Progenitor cell of endocrine pancreas (in vitro differentiated cells): ENCODE results near the gene PAX2. TPM values are rescaled to one million over a fixed set of nuclear protein-coding genes. Genes with fewer than 3 reads are reported as not detected.

Experiments used
- DNase-seq: peaks from one replicate; pipeline ENCODE4 v3.0.0; 2021; ENCODE audit warnings: low spot score; ENCODE audit not compliant: unreplicated experiment
- H3K27ac Mint-ChIP-seq: 2 replicates; pipeline ENCODE4 v1.8.0; 2021; ENCODE audit warnings: mild to moderate bottlenecking, moderate library complexity, mixed read lengths
- H3K27me3 Mint-ChIP-seq: 2 replicates; pipeline ENCODE4 v1.8.0; 2021; ENCODE audit warnings: mixed read lengths
- H3K36me3 Mint-ChIP-seq: 2 replicates; pipeline ENCODE4 v1.8.0; 2022; ENCODE audit warnings: mixed read lengths; ENCODE audit not compliant: insufficient read depth
- H3K4me1 Mint-ChIP-seq: 2 replicates; pipeline ENCODE4 v1.8.0; 2021; ENCODE audit warnings: low read depth, mixed read lengths
- H3K4me3 Mint-ChIP-seq: 2 replicates; pipeline ENCODE4 v1.8.0; 2021; ENCODE audit warnings: low read depth, mild to moderate bottlenecking, moderate library complexity, mixed read lengths
- H3K9me3 Mint-ChIP-seq: 2 replicates; pipeline ENCODE4 v1.8.0; 2021; ENCODE audit warnings: low read depth, mixed read lengths
- CTCF ChIP-seq: fragments of 200-600 bp; sonication (generic); IDR thresholded peaks from one replicate; pipeline ENCODE4 v1.5.0; 2021; ENCODE audit warnings: antibody characterized with exemption, mild to moderate bottlenecking; ENCODE audit not compliant: unreplicated experiment
- total RNA-seq: library from RNA; stranded (reverse); gene quantifications from 2 replicates; pipeline ENCODE4 v1.2.1, GENCODE V29; 2021

Gene PAX2
- total RNA-seq, 1 donor from 2014 or later, result not detected

- H3K36me3 Mint-ChIP-seq, result no peaks in the 10 kb centered on the region
- no peaks in the 10 kb centered on the region for H3K4me1 Mint-ChIP-seq
- no peak overlapping the region for H3K4me3 Mint-ChIP-seq
- H3K9me3 Mint-ChIP-seq, result no peaks in the 10 kb centered on the region
- no peak overlapping the region for H3K27ac Mint-ChIP-seq
- DNase-seq, result no peak
- peaks cover 55% of the 10 kb centered on the region for H3K27me3 Mint-ChIP-seq
- no peak for TF ChIP-seq CTCF
These were observed 40.2 kb upstream of the PAX2 start for GRCh38 chr10:100705139-100705538.

- no peak overlapping the region for H3K27ac Mint-ChIP-seq
- H3K9me3 Mint-ChIP-seq, result no peaks in the 10 kb centered on the region
- peaks cover 76% of the 10 kb centered on the region for H3K27me3 Mint-ChIP-seq
- H3K36me3 Mint-ChIP-seq, result no peaks in the 10 kb centered on the region
- no peak for TF ChIP-seq CTCF
- H3K4me3 Mint-ChIP-seq, result no peak overlapping the region
- no peaks in the 10 kb centered on the region for H3K4me1 Mint-ChIP-seq
- DNase-seq, result no peak
These were observed 38.0 kb upstream of the PAX2 start for GRCh38 chr10:100707261-100707848.

GRCh38 chr10:100709146-100710082 is 36.0 kb upstream of the PAX2 start:
- Mint-ChIP-seq H3K27me3 (peaks cover 86% of the 10 kb centered on the region), H3K27ac (no peak overlapping the region), H3K9me3 (no peaks in the 10 kb centered on the region)

GRCh38 chr10:100710151-100710871 is 35.1 kb upstream of the PAX2 start:
- no peak overlapping the region for H3K27ac Mint-ChIP-seq
- peaks cover 88% of the 10 kb centered on the region for H3K27me3 Mint-ChIP-seq
- TF ChIP-seq CTCF, result no peak
- H3K4me3 Mint-ChIP-seq, result peak overlapping the region; percentile 25
- no peaks in the 10 kb centered on the region for H3K36me3 Mint-ChIP-seq
- no peaks in the 10 kb centered on the region for H3K9me3 Mint-ChIP-seq
- no peak for DNase-seq
- peaks cover 2% of the 10 kb centered on the region for H3K4me1 Mint-ChIP-seq

More at GRCh38 chr10:100709146-100710082, 36.0 kb upstream of the PAX2 start:
- no peak for TF ChIP-seq CTCF
- peak overlapping the region; percentile 27 for H3K4me3 Mint-ChIP-seq
- H3K4me1 Mint-ChIP-seq, result no peaks in the 10 kb centered on the region
- DNase-seq, result no peak
- no peaks in the 10 kb centered on the region for H3K36me3 Mint-ChIP-seq
